ENCODE measurements around the gene STK24. TPM values are rescaled to one million over a fixed set of nuclear protein-coding genes. Genes with fewer than 3 reads are reported as not detected.

The STK24 gene
- total and polyA plus RNA-seq, 2 of the 4 experiments (the other 2 are of a cell fraction), result 29.2 to 43.4 TPM

DNA sequence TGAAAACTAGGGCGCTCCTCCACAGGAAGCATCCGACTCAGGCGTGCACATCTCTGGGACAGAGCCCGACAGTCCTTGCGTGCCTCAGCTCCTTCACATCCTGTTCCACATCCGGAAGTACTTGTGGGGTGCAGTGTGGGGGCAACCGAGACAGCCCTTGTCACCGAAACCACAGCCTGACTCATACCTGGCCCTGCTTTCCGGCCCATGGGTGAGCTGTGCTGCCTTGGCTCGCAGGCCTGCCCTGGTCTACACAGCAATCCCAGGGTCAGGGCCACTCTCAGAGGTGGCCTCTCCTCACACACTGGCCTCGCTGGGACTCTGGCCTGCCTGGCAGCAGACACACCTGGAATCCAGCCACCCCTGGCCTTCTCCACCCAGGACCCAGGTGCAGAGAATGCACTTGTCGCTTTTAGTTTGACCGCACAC is 100.4 kb downstream of the STK24 start (continued):
- 0 out of 2 replicates have a peak, but pooled peaks have one; percentile 13 for TF ChIP-seq MXI1 (IDR thresholded peaks at IDR 0.05; ENCODE audit: borderline replicate concordance, low read depth, low read length)

DNA sequence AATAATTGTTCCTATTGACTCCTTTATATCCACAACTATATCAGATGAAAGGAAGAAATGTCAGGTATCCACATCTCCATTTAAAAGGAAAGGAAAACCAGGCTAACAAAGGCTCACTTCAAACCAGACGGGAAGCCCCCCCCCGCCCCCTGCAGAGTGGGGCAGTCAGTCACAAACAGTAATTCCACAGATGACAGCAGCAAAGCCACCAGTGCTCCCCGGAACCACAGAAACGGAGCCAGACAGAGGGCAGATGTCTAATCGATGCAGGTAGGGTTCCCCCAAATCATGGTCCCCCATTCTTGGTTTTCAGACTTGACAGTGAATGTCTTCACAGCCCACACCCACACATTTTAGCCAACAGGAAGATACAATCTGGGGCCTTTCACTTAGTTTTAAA is 100.8 kb downstream of the STK24 start:
- Histone ChIP-seq H2AK5ac (ENCODE audit: low read depth, low read length) (peak overlapping the region; percentile 48; the same call in 1 of the 2 replicates), H3K9ac (ENCODE audit: low read depth, low read length) (no peak overlapping the region), H3K4me3 (ENCODE audit: insufficient read depth, low read depth, low read length) (no peak overlapping the region), H2BK120ac (ENCODE audit: low read depth, low read length) (peak overlapping the region; percentile 80; the same call in 1 of the 2 replicates), H4K5ac (ENCODE audit: low read depth, low read length) (no peak overlapping the region), H2BK5ac (ENCODE audit: low read depth, low read length, poor library complexity, severe bottlenecking) (peak overlapping the region; percentile 77), H3K9me1 (ENCODE audit: insufficient read depth, low read length) (peaks cover 29% of the 10 kb centered on the region), H3K4ac (ENCODE audit: low read depth, low read length) (peak overlapping the region; percentile 89), H3K4me1 (ENCODE audit: control insufficient read depth, insufficient read depth, low read length) (peaks cover 16% of the 10 kb centered on the region), H4K91ac (ENCODE audit: insufficient read depth, low read depth, low read length) (peak overlapping the region; percentile 30; the same call in 1 of the 2 replicates), H3K56ac (ENCODE audit: extremely low read depth, insufficient read depth, low read length) (no peak overlapping the region), H3K36me3 (ENCODE audit: control insufficient read depth, insufficient read depth, low read length) (peaks cover 29% of the 10 kb centered on the region), H2BK20ac (ENCODE audit: low read depth, low read length) (peak overlapping the region; percentile 74; the same call in 1 of the 2 replicates), H3K4me2 (ENCODE audit: low read depth, low read length) (no peak overlapping the region), H3K9me3 (ENCODE audit: control insufficient read depth, insufficient read depth, low read length) (no peaks in the 10 kb centered on the region), H3K27ac (ENCODE audit: insufficient read depth, low read length) (peak overlapping the region; percentile 68; the same call in 1 of the 2 replicates), H3K18ac (ENCODE audit: low read depth, low read length) (no peak overlapping the region), H3K14ac (replicated peaks; ENCODE audit: low read depth, low read length) (peak overlapping the region; percentile 74; the same call in 1 of the 2 replicates), H4K20me1 (ENCODE audit: insufficient read depth, low read length) (peaks cover 25% of the 10 kb centered on the region; the same call in 1 of the 2 replicates), H2AFZ (replicated peaks; ENCODE audit: low read length, poor library complexity) (peak overlapping the region; percentile 78), H2AK9ac (replicated peaks; ENCODE audit: low read depth, low read length, poor library complexity) (peak overlapping the region; percentile 91), H3K79me1 (ENCODE audit: low read depth in 1 of 2, low read length in 2 of 2) (peaks cover 33 to 88% of the 10 kb centered on the region in 2 experiments), H4K8ac (ENCODE audit: low read depth in 2 of 2, low read length in 2 of 2) (peak overlapping the region; percentile 4 to 91), H3K23ac (ENCODE audit: low read depth, low read length) (peak overlapping the region; percentile 75; the same call in 1 of the 2 replicates), H2BK15ac (ENCODE audit: low read depth, low read length) (peak overlapping the region; percentile 77; the same call in 1 of the 3 replicates), H3K27me3 (ENCODE audit: control insufficient read depth, insufficient read depth, low read length) (no peaks in the 10 kb centered on the region)
- dilution Hi-C loops (cut with HindIII; ENCODE audit: low sequenced_read_pairs, unreplicated experiment), result no loop called here
- POLR2A ChIA-PET (ENCODE audit: unreplicated experiment), result interaction anchor here (0.6 kb wide), 1 partner anchor 190 kb away, joined by 3 read pairs; no protein-coding TSS in a partner anchor
- 70% methylated on average over 2 of the region's 5 CpGs; no CpG with 5 or more reads in 1 of the 2 experiments for WGBS, 2 experiments (ENCODE audit: extremely low coverage in 2 of 2, insufficient read length in 1 of 2)
- intact Hi-C loops (cut with micrococcal nuclease), result no loop called here
- no TSS peak for BruUV-seq (replicated peaks)
- DNase-seq, result no peak
- TF ChIP-seq MAFK (IDR thresholded peaks at IDR 0.05; ENCODE audit: low read depth, low read length), result no peak
- no peak for TF ChIP-seq CHD1 (IDR thresholded peaks at IDR 0.05; ENCODE audit: low read depth, low read length)
- no peak for TF ChIP-seq BHLHE40 (IDR thresholded peaks at IDR 0.05; ENCODE audit: low read depth, low read length)
- no peak for TF ChIP-seq CEBPB (IDR thresholded peaks at IDR 0.05; ENCODE audit: low read depth, low read length)
- TF ChIP-seq, protein P1, sequence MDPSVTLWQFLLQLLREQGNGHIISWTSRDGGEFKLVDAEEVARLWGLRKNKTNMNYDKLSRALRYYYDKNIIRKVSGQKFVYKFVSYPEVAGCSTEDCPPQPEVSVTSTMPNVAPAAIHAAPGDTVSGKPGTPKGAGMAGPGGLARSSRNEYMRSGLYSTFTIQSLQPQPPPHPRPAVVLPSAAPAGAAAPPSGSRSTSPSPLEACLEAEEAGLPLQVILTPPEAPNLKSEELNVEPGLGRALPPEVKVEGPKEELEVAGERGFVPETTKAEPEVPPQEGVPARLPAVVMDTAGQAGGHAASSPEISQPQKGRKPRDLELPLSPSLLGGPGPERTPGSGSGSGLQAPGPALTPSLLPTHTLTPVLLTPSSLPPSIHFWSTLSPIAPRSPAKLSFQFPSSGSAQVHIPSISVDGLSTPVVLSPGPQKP (IDR thresholded peaks at IDR 0.05; ENCODE audit: borderline replicate concordance, low read depth, low read length), result no peak
- TF ChIP-seq RFX5 (IDR thresholded peaks at IDR 0.05; ENCODE audit: low read depth, low read length), result no peak
- no peak for TF ChIP-seq MXI1 (IDR thresholded peaks at IDR 0.05; ENCODE audit: borderline replicate concordance, low read depth, low read length)
- no peak for TF ChIP-seq POLR2A (IDR thresholded peaks at IDR 0.05; ENCODE audit: low read depth, low read length)
- TF ChIP-seq NFE2L2 (IDR thresholded peaks at IDR 0.05; ENCODE audit: low read depth, low read length), result no peak
- no peak for TF ChIP-seq USF2 (IDR thresholded peaks at IDR 0.05; ENCODE audit: low read depth, low read length)
- no peak for TF ChIP-seq RCOR1 (IDR thresholded peaks at IDR 0.05; ENCODE audit: insufficient replicate concordance, low read length)
- no peak for TF ChIP-seq RAD21 (IDR thresholded peaks at IDR 0.05; ENCODE audit: low read length)
- in situ Hi-C loops (cut with MboI; ENCODE audit: low sequenced_read_pairs), result no loop called here
- CTCF ChIA-PET, result interaction anchor here (0.5 to 1.1 kb wide), 2 partner anchors 8 to 9 kb away, joined by 3 read pairs; no protein-coding TSS in a partner anchor
- ATAC-seq (ENCODE audit: low read depth), result no peak
